H1 (cell line): Measurements from ENCODE around the gene CACNB2.

ENCODE experiments used
- CBX8 ChIP-seq: fragments of 300-800, 300-1000 bp; sonication (generic); IDR thresholded peaks from 2 replicates; pipeline ENCODE4 v1.7.1; 2016; ENCODE audit warnings: low read depth, low read length, borderline replicate concordance
- GABPA ChIP-seq: IDR thresholded peaks from 2 replicates; pipeline ENCODE4 v1.6.1; 2011; ENCODE audit warnings: mild to moderate bottlenecking, low read length, moderate library complexity, borderline replicate concordance; ENCODE audit not compliant: insufficient read depth
- JUND ChIP-seq: IDR thresholded peaks from 2 replicates; pipeline ENCODE4 v1.6.1; 2011; ENCODE audit warnings: mild to moderate bottlenecking, improper control_type of control experiment, low read length
- RNF2 ChIP-seq: fragments of 200-900, 300-1000 bp; sonication (generic); IDR thresholded peaks from 2 replicates; pipeline ENCODE4 v1.7.1; 2016; ENCODE audit warnings: borderline replicate concordance, low read depth, mild to moderate bottlenecking, antibody characterized with exemption, low read length; ENCODE audit not compliant: poor library complexity, severe bottlenecking; ENCODE audit errors: missing control alignments
- SP1 ChIP-seq: IDR thresholded peaks from 2 replicates; pipeline ENCODE4 v1.6.1; 2011; ENCODE audit warnings: low read depth, low read length
- TEAD4 ChIP-seq: IDR thresholded peaks from 2 replicates; pipeline ENCODE4 v1.6.1; 2012; ENCODE audit warnings: low read depth, low read length, inconsistent platforms, mixed read lengths
- YY1 ChIP-seq: IDR thresholded peaks from 2 replicates; pipeline ENCODE4 v1.6.1; 2011; ENCODE audit warnings: low read depth, mild to moderate bottlenecking, low read length
- TF ChIP-seq, protein P1 (sequence below), 3 experiments: IDR thresholded peaks; 1 replicate in 2 of 3; 2 replicates in 1 of 3; pipeline versions ENCODE4 v1.5.1 to v1.6.1; 2011; ENCODE audit warnings: low read length in 3 of 3, mild to moderate bottlenecking in 3 of 3, inconsistent platforms in 2 of 3, low read depth in 1 of 3, moderate library complexity in 1 of 3; ENCODE audit not compliant: insufficient read depth in 1 of 3; ENCODE audit errors: control extremely low read depth in 1 of 3
- TF ChIP-seq, protein P2 (sequence below): fragments of 300-600 bp; sonication (generic); IDR thresholded peaks from 2 replicates; pipeline ENCODE4 v1.7.1; 2012; ENCODE audit warnings: low read length, moderate library complexity, mild to moderate bottlenecking, inconsistent platforms; ENCODE audit not compliant: insufficient replicate concordance

DNA sequence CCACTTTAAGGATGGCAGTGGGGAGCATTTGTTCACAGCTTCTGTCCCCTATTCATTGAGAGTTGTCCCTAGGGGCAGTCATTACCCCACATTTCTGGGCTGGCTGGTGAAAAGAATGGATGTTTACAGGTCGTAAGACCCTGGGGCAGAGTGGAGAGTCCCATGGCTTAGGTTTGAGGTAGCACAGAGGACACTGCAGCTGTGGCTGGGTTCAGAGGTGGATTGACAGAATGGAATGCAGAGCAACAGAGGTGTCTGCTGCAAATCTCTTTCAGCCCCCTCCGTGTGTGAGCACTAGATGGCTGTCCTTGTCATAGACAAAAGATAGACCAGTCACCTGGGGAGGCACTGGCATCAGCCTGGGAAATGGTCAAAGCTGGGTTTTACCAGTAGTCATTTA lies 141.9 kb downstream of the CACNB2 start:
- TF ChIP-seq, protein P1, sequence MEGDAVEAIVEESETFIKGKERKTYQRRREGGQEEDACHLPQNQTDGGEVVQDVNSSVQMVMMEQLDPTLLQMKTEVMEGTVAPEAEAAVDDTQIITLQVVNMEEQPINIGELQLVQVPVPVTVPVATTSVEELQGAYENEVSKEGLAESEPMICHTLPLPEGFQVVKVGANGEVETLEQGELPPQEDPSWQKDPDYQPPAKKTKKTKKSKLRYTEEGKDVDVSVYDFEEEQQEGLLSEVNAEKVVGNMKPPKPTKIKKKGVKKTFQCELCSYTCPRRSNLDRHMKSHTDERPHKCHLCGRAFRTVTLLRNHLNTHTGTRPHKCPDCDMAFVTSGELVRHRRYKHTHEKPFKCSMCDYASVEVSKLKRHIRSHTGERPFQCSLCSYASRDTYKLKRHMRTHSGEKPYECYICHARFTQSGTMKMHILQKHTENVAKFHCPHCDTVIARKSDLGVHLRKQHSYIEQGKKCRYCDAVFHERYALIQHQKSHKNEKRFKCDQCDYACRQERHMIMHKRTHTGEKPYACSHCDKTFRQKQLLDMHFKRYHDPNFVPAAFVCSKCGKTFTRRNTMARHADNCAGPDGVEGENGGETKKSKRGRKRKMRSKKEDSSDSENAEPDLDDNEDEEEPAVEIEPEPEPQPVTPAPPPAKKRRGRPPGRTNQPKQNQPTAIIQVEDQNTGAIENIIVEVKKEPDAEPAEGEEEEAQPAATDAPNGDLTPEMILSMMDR (IDR thresholded peaks at IDR 0.05; ENCODE audit: control extremely low read depth in 1 of 3, insufficient read depth in 1 of 3, low read depth in 1 of 3, low read length in 3 of 3): no peak
- no peak for TF ChIP-seq JUND
- TF ChIP-seq TEAD4: no peak
- no peak for TF ChIP-seq GABPA
- TF ChIP-seq YY1: no peak
- TF ChIP-seq, protein P2, sequence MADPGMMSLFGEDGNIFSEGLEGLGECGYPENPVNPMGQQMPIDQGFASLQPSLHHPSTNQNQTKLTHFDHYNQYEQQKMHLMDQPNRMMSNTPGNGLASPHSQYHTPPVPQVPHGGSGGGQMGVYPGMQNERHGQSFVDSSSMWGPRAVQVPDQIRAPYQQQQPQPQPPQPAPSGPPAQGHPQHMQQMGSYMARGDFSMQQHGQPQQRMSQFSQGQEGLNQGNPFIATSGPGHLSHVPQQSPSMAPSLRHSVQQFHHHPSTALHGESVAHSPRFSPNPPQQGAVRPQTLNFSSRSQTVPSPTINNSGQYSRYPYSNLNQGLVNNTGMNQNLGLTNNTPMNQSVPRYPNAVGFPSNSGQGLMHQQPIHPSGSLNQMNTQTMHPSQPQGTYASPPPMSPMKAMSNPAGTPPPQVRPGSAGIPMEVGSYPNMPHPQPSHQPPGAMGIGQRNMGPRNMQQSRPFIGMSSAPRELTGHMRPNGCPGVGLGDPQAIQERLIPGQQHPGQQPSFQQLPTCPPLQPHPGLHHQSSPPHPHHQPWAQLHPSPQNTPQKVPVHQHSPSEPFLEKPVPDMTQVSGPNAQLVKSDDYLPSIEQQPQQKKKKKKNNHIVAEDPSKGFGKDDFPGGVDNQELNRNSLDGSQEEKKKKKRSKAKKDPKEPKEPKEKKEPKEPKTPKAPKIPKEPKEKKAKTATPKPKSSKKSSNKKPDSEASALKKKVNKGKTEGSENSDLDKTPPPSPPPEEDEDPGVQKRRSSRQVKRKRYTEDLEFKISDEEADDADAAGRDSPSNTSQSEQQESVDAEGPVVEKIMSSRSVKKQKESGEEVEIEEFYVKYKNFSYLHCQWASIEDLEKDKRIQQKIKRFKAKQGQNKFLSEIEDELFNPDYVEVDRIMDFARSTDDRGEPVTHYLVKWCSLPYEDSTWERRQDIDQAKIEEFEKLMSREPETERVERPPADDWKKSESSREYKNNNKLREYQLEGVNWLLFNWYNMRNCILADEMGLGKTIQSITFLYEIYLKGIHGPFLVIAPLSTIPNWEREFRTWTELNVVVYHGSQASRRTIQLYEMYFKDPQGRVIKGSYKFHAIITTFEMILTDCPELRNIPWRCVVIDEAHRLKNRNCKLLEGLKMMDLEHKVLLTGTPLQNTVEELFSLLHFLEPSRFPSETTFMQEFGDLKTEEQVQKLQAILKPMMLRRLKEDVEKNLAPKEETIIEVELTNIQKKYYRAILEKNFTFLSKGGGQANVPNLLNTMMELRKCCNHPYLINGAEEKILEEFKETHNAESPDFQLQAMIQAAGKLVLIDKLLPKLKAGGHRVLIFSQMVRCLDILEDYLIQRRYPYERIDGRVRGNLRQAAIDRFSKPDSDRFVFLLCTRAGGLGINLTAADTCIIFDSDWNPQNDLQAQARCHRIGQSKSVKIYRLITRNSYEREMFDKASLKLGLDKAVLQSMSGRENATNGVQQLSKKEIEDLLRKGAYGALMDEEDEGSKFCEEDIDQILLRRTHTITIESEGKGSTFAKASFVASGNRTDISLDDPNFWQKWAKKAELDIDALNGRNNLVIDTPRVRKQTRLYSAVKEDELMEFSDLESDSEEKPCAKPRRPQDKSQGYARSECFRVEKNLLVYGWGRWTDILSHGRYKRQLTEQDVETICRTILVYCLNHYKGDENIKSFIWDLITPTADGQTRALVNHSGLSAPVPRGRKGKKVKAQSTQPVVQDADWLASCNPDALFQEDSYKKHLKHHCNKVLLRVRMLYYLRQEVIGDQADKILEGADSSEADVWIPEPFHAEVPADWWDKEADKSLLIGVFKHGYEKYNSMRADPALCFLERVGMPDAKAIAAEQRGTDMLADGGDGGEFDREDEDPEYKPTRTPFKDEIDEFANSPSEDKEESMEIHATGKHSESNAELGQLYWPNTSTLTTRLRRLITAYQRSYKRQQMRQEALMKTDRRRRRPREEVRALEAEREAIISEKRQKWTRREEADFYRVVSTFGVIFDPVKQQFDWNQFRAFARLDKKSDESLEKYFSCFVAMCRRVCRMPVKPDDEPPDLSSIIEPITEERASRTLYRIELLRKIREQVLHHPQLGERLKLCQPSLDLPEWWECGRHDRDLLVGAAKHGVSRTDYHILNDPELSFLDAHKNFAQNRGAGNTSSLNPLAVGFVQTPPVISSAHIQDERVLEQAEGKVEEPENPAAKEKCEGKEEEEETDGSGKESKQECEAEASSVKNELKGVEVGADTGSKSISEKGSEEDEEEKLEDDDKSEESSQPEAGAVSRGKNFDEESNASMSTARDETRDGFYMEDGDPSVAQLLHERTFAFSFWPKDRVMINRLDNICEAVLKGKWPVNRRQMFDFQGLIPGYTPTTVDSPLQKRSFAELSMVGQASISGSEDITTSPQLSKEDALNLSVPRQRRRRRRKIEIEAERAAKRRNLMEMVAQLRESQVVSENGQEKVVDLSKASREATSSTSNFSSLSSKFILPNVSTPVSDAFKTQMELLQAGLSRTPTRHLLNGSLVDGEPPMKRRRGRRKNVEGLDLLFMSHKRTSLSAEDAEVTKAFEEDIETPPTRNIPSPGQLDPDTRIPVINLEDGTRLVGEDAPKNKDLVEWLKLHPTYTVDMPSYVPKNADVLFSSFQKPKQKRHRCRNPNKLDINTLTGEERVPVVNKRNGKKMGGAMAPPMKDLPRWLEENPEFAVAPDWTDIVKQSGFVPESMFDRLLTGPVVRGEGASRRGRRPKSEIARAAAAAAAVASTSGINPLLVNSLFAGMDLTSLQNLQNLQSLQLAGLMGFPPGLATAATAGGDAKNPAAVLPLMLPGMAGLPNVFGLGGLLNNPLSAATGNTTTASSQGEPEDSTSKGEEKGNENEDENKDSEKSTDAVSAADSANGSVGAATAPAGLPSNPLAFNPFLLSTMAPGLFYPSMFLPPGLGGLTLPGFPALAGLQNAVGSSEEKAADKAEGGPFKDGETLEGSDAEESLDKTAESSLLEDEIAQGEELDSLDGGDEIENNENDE: no peak
- no peak for TF ChIP-seq SP1
- TF ChIP-seq RNF2: no peak
- TF ChIP-seq CBX8: no peak
